ENCODE data around the gene NKX3-2.

Gene NKX3-2

GRCh38 chr4:13539619-13540445 is 4.5 kb downstream of the NKX3-2 start:
- no peak overlapping the region for H2BK12ac ChIP-seq (ENCODE audit: low read length)
- H3K27ac ChIP-seq (ENCODE audit: low read depth, low read length): no peak overlapping the region
- H3K9me3 ChIP-seq (ENCODE audit: insufficient read depth, low read depth, low read length): peaks cover 16% of the 10 kb centered on the region
- no peak overlapping the region for H3K18ac ChIP-seq (ENCODE audit: low read length)
- no peak overlapping the region for H4K12ac ChIP-seq (ENCODE audit: low read depth, low read length)
- DNase-seq: no peak
- H3K4me2 ChIP-seq (ENCODE audit: low read length): no peak overlapping the region
- no peaks in the 10 kb centered on the region for H3K79me1 ChIP-seq (ENCODE audit: low read length)
- no peak overlapping the region for H4K8ac ChIP-seq (ENCODE audit: low read depth, low read length)
- H2BK5ac ChIP-seq (ENCODE audit: low read depth, low read length, poor library complexity): no peak overlapping the region
- H3K9ac ChIP-seq (ENCODE audit: low read length): no peak overlapping the region
- H2BK120ac ChIP-seq (ENCODE audit: insufficient read depth, low read length, poor library complexity): no peak overlapping the region
- H2AK5ac ChIP-seq (ENCODE audit: low read length): no peak overlapping the region
- no peak overlapping the region for H4K91ac ChIP-seq (ENCODE audit: low read depth, low read length)
- no peak overlapping the region for H2AFZ ChIP-seq (ENCODE audit: insufficient read depth, low read length, poor library complexity)
- no peaks in the 10 kb centered on the region for H3K36me3 ChIP-seq (ENCODE audit: control insufficient read depth in 1 of 2, insufficient read depth in 2 of 2, low read length in 2 of 2)
- no peak overlapping the region for H3K4ac ChIP-seq (ENCODE audit: low read depth, low read length)
- peaks cover 94% of the 10 kb centered on the region for H3K27me3 ChIP-seq (ENCODE audit: insufficient read depth, low read length)
- H3K4me1 ChIP-seq (ENCODE audit: control insufficient read depth in 1 of 2, insufficient read depth in 2 of 2, low read length in 2 of 2): peaks cover 6 to 17% of the 10 kb centered on the region in 2 experiments
- WGBS (ENCODE audit: extremely low coverage, insufficient coverage, insufficient read length): no CpG with 5 or more reads among the region's 42 CpGs
- no peaks in the 10 kb centered on the region for H3K79me2 ChIP-seq (ENCODE audit: control insufficient read depth, insufficient read depth, low read length, poor library complexity)
- no peak overlapping the region for H3K14ac ChIP-seq (ENCODE audit: low read length)
- no peak overlapping the region for H3K23ac ChIP-seq (ENCODE audit: low read length)
- no peak overlapping the region for H3K4me3 ChIP-seq (ENCODE audit: low read depth, low read length)

GRCh38 chr4:13539047-13539618 is 5.2 kb downstream of the NKX3-2 start:
- Histone ChIP-seq H3K4me2 (ENCODE audit: low read length) (no peak overlapping the region), H3K27me3 (ENCODE audit: insufficient read depth, low read length) (peaks cover 98% of the 10 kb centered on the region), H3K36me3 (ENCODE audit: control insufficient read depth in 1 of 2, insufficient read depth in 2 of 2, low read length in 2 of 2) (no peaks in the 10 kb centered on the region), H3K4me3 (ENCODE audit: low read depth, low read length) (no peak overlapping the region), H2AK5ac (ENCODE audit: low read length) (no peak overlapping the region), H3K79me1 (ENCODE audit: low read length) (no peaks in the 10 kb centered on the region), H3K27ac (ENCODE audit: low read depth, low read length) (no peak overlapping the region), H3K23ac (ENCODE audit: low read length) (no peak overlapping the region), H3K14ac (ENCODE audit: low read length) (no peak overlapping the region), H4K8ac (ENCODE audit: low read depth, low read length) (no peak overlapping the region), H3K4ac (ENCODE audit: low read depth, low read length) (no peak overlapping the region), H2AFZ (ENCODE audit: insufficient read depth, low read length, poor library complexity) (no peak overlapping the region), H3K9me3 (ENCODE audit: insufficient read depth, low read depth, low read length) (peaks cover 16% of the 10 kb centered on the region), H2BK5ac (ENCODE audit: low read depth, low read length, poor library complexity) (no peak overlapping the region), H2BK12ac (ENCODE audit: low read length) (no peak overlapping the region), H3K79me2 (ENCODE audit: control insufficient read depth, insufficient read depth, low read length, poor library complexity) (no peaks in the 10 kb centered on the region), H3K18ac (ENCODE audit: low read length) (no peak overlapping the region), H4K12ac (ENCODE audit: low read depth, low read length) (no peak overlapping the region), H2BK120ac (ENCODE audit: insufficient read depth, low read length, poor library complexity) (no peak overlapping the region), H4K91ac (ENCODE audit: low read depth, low read length) (no peak overlapping the region), H3K4me1 (ENCODE audit: control insufficient read depth in 1 of 2, insufficient read depth in 2 of 2, low read length in 2 of 2) (peaks cover 6 to 17% of the 10 kb centered on the region in 2 experiments), H3K9ac (ENCODE audit: low read length) (no peak overlapping the region)
- WGBS (ENCODE audit: extremely low coverage, insufficient coverage, insufficient read length): no CpG with 5 or more reads among the region's 23 CpGs
- no peak for DNase-seq

GRCh38 chr4:13538427-13538973 is 5.8 kb downstream of the NKX3-2 start:
- Histone ChIP-seq H3K27me3 (ENCODE audit: insufficient read depth, low read length) (peaks cover 98% of the 10 kb centered on the region), H2AFZ (ENCODE audit: insufficient read depth, low read length, poor library complexity) (no peak overlapping the region), H3K4me2 (ENCODE audit: low read length) (no peak overlapping the region), H3K23ac (ENCODE audit: low read length) (peak overlapping the region; percentile 34), H3K4me1 (ENCODE audit: control insufficient read depth in 1 of 2, insufficient read depth in 2 of 2, low read length in 2 of 2) (peaks cover 1 to 11% of the 10 kb centered on the region in 2 experiments), H3K36me3 (ENCODE audit: control insufficient read depth in 1 of 2, insufficient read depth in 2 of 2, low read length in 2 of 2) (no peaks in the 10 kb centered on the region), H3K18ac (ENCODE audit: low read length) (no peak overlapping the region), H3K4me3 (ENCODE audit: low read depth, low read length) (no peak overlapping the region), H3K14ac (ENCODE audit: low read length) (no peak overlapping the region), H4K8ac (ENCODE audit: low read depth, low read length) (no peak overlapping the region), H4K91ac (ENCODE audit: low read depth, low read length) (no peak overlapping the region), H2BK12ac (ENCODE audit: low read length) (no peak overlapping the region), H3K4ac (ENCODE audit: low read depth, low read length) (no peak overlapping the region), H2BK120ac (ENCODE audit: insufficient read depth, low read length, poor library complexity) (no peak overlapping the region), H3K79me1 (ENCODE audit: low read length) (no peaks in the 10 kb centered on the region), H3K27ac (ENCODE audit: low read depth, low read length) (no peak overlapping the region), H3K9ac (ENCODE audit: low read length) (no peak overlapping the region), H3K79me2 (ENCODE audit: control insufficient read depth, insufficient read depth, low read length, poor library complexity) (no peaks in the 10 kb centered on the region), H2AK5ac (ENCODE audit: low read length) (no peak overlapping the region), H3K9me3 (ENCODE audit: insufficient read depth, low read depth, low read length) (peaks cover 16% of the 10 kb centered on the region), H2BK5ac (ENCODE audit: low read depth, low read length, poor library complexity) (no peak overlapping the region), H4K12ac (ENCODE audit: low read depth, low read length) (no peak overlapping the region)
- WGBS (ENCODE audit: extremely low coverage, insufficient coverage, insufficient read length): no CpG with 5 or more reads among the region's 16 CpGs
- DNase-seq: no peak

- Histone ChIP-seq H3K36me3 (ENCODE audit: control insufficient read depth in 1 of 2, insufficient read depth in 2 of 2, low read length in 2 of 2) (no peaks in the 10 kb centered on the region), H3K4me2 (ENCODE audit: low read length) (no peak overlapping the region), H3K23ac (ENCODE audit: low read length) (no peak overlapping the region), H2BK120ac (ENCODE audit: insufficient read depth, low read length, poor library complexity) (no peak overlapping the region), H3K9me3 (ENCODE audit: insufficient read depth, low read depth, low read length) (peaks cover 16% of the 10 kb centered on the region), H3K4me1 (ENCODE audit: control insufficient read depth in 1 of 2, insufficient read depth in 2 of 2, low read length in 2 of 2) (peaks cover 0 to 10% of the 10 kb centered on the region in 2 experiments), H3K79me1 (ENCODE audit: low read length) (no peaks in the 10 kb centered on the region), H3K9ac (ENCODE audit: low read length) (no peak overlapping the region), H3K18ac (ENCODE audit: low read length) (no peak overlapping the region), H2BK12ac (ENCODE audit: low read length) (no peak overlapping the region), H4K12ac (ENCODE audit: low read depth, low read length) (no peak overlapping the region), H3K4me3 (ENCODE audit: low read depth, low read length) (no peak overlapping the region), H2AK5ac (ENCODE audit: low read length) (no peak overlapping the region), H3K27me3 (ENCODE audit: insufficient read depth, low read length) (peaks cover 97% of the 10 kb centered on the region), H3K14ac (ENCODE audit: low read length) (no peak overlapping the region), H2AFZ (ENCODE audit: insufficient read depth, low read length, poor library complexity) (no peak overlapping the region), H2BK5ac (ENCODE audit: low read depth, low read length, poor library complexity) (no peak overlapping the region), H3K4ac (ENCODE audit: low read depth, low read length) (no peak overlapping the region), H3K27ac (ENCODE audit: low read depth, low read length) (no peak overlapping the region), H3K79me2 (ENCODE audit: control insufficient read depth, insufficient read depth, low read length, poor library complexity) (no peaks in the 10 kb centered on the region), H4K91ac (ENCODE audit: low read depth, low read length) (no peak overlapping the region), H4K8ac (ENCODE audit: low read depth, low read length) (no peak overlapping the region)
- no CpG with 5 or more reads among the region's 10 CpGs for WGBS (ENCODE audit: extremely low coverage, insufficient coverage, insufficient read length)
- no peak for DNase-seq
Measured at GRCh38 chr4:13537832-13538177, 6.5 kb downstream of the NKX3-2 start.

All from trophoblast cell (in vitro differentiated cells and primary cell).